GM23338 (cell line): Measurements from ENCODE around the gene DEK. TPM values are rescaled to one million over a fixed set of nuclear protein-coding genes. Genes with fewer than 3 reads are reported as not detected.

ENCODE experiments used
- ATAC-seq: fragments of 200-7000 bp; cut with Tn5 transposase; 3 replicates; pipeline ENCODE4 v1.9.1; 2020
- DNase-seq: peaks from one replicate; pipeline ENCODE4 v3.0.0-alpha.2; 2015; ENCODE audit warnings: low spot score
- H2AFZ ChIP-seq: fragments of 200-600 bp; sonication (generic); 2 replicates; pipeline ENCODE4 v1.8.0; 2016; ENCODE audit warnings: antibody characterized with exemption, mild to moderate bottlenecking, moderate library complexity
- H3F3A ChIP-seq: fragments of 200-600 bp; sonication (generic); replicated peaks from 2 replicates; pipeline ENCODE4 v1.8.0; 2017; ENCODE audit warnings: antibody characterized with exemption, mixed run types, low read depth
- H3K27ac ChIP-seq: fragments of 200-600 bp; sonication (generic); 2 replicates; pipeline ENCODE4 v1.6.1; 2016; ENCODE audit warnings: low read depth
- H3K27me3 ChIP-seq: fragments of 200-600 bp; sonication (generic); 2 replicates; pipeline ENCODE4 v1.8.0; 2016; ENCODE audit warnings: mild to moderate bottlenecking, mixed run types, moderate library complexity; ENCODE audit not compliant: insufficient read depth
- H3K36me3 ChIP-seq: fragments of 200-600 bp; sonication (generic); 2 replicates; pipeline ENCODE4 v1.8.0; 2016; ENCODE audit warnings: mild to moderate bottlenecking; ENCODE audit not compliant: insufficient read depth
- H3K4me1 ChIP-seq: fragments of 200-600 bp; sonication (generic); 2 replicates; pipeline ENCODE4 v1.8.0; 2016; ENCODE audit warnings: mild to moderate bottlenecking, moderate library complexity; ENCODE audit not compliant: insufficient read depth
- H3K4me2 ChIP-seq: fragments of 200-600 bp; sonication (generic); 2 replicates; pipeline ENCODE4 v1.7.1; 2017; ENCODE audit warnings: mixed run types
- H3K4me3 ChIP-seq: fragments of 200-600 bp; sonication (generic); 2 replicates; pipeline ENCODE4 v1.6.1; 2016; ENCODE audit warnings: mixed run types
- H3K79me2 ChIP-seq: fragments of 200-600 bp; sonication (generic); replicated peaks from 2 replicates; pipeline ENCODE4 v1.8.0; 2017; ENCODE audit warnings: mild to moderate bottlenecking; ENCODE audit not compliant: insufficient read depth
- H3K9me2 ChIP-seq: fragments of 200-600 bp; sonication (generic); 2 replicates; pipeline ENCODE4 v1.8.0; 2017; ENCODE audit not compliant: insufficient read depth
- H4K20me1 ChIP-seq: fragments of 200-600 bp; sonication (generic); replicated peaks from 2 replicates; pipeline ENCODE4 v1.8.0; 2017; ENCODE audit warnings: mild to moderate bottlenecking; ENCODE audit not compliant: insufficient read depth
- H3K27ac Mint-ChIP-seq: 2 replicates; pipeline ENCODE4 v1.8.0; 2020; ENCODE audit warnings: inconsistent platforms, mild to moderate bottlenecking, moderate library complexity, mixed read lengths
- H3K27me3 Mint-ChIP-seq: 3 replicates; pipeline ENCODE4 v1.8.0; 2022; ENCODE audit warnings: low read depth, mild to moderate bottlenecking, moderate library complexity, mixed read lengths, inconsistent platforms; ENCODE audit not compliant: insufficient read depth, poor library complexity
- H3K36me3 Mint-ChIP-seq: 3 replicates; pipeline ENCODE4 v1.8.0; 2021; ENCODE audit warnings: low read depth, mild to moderate bottlenecking, inconsistent platforms, moderate library complexity, mixed read lengths
- H3K4me1 Mint-ChIP-seq: 3 replicates; pipeline ENCODE4 v1.8.0; 2020; ENCODE audit warnings: mild to moderate bottlenecking, inconsistent platforms, mixed read lengths
- H3K4me3 Mint-ChIP-seq: 3 replicates; pipeline ENCODE4 v1.8.0; 2021; ENCODE audit warnings: moderate library complexity, mild to moderate bottlenecking, inconsistent platforms, mixed read lengths
- H3K9me3 Mint-ChIP-seq: 3 replicates; pipeline ENCODE4 v1.8.0; 2020; ENCODE audit warnings: moderate library complexity, mild to moderate bottlenecking, inconsistent platforms, mixed read lengths
- EZH2 ChIP-seq: fragments of 200-600 bp; sonication (generic); IDR thresholded peaks from one replicate; pipeline ENCODE4 v1.8.0; 2017; ENCODE audit warnings: antibody characterized with exemption, mild to moderate bottlenecking, low read depth; ENCODE audit not compliant: unreplicated experiment
- EZH2phosphoT487 ChIP-seq: fragments of 200-600 bp; sonication (generic); IDR thresholded peaks from one replicate; pipeline ENCODE4 v1.8.1; 2018; ENCODE audit warnings: antibody characterized with exemption; ENCODE audit not compliant: unreplicated experiment
- JUNB ChIP-seq: IDR thresholded peaks from one replicate; pipeline ENCODE4 v1.6.1; 2016; ENCODE audit warnings: antibody characterized with exemption; ENCODE audit not compliant: unreplicated experiment
- POLR2AphosphoS5 ChIP-seq: IDR thresholded peaks from 2 replicates; pipeline ENCODE4 v1.6.1; 2016; ENCODE audit warnings: antibody characterized with exemption, low read depth
- REST ChIP-seq: IDR thresholded peaks from one replicate; pipeline ENCODE4 v1.6.1; 2018; ENCODE audit warnings: antibody characterized with exemption; ENCODE audit not compliant: unreplicated experiment
- STAT1 ChIP-seq: IDR thresholded peaks from one replicate; pipeline ENCODE4 v1.6.1; 2016; ENCODE audit warnings: antibody characterized with exemption; ENCODE audit not compliant: unreplicated experiment
- ZNF114 ChIP-seq: fragments of 250-450 bp; sonication (Bioruptor Pico); IDR thresholded peaks from 2 replicates; pipeline ENCODE4 v1.5.0; 2020; ENCODE audit warnings: mild to moderate bottlenecking, moderate library complexity
- polyA plus RNA-seq: library from polyadenylated mRNA; unstranded; fragments of >200 nt; fragmentation: Nextera tagmentation; extraction: Ambion mirVana; gene quantifications from 2 replicates; pipeline ENCODE4 v1.2.1, GENCODE V29; 2016
- total RNA-seq: library from RNA; depleted of rRNA; stranded (reverse); fragments of >200 nt; shearing (Covaris generic); gene quantifications from 2 replicates; pipeline ENCODE4 v1.2.3, GENCODE V29; 2014
- TF ChIP-seq, protein P1 (sequence below): IDR thresholded peaks from 2 replicates; pipeline ENCODE4 v1.6.1; 2016; ENCODE audit warnings: antibody characterized with exemption
- TF ChIP-seq, protein P2 (sequence below), 2 experiments: fragments of 200-600 bp in 1 of 2; sonication (generic) in 1 of 2; conservative IDR thresholded peaks; 2 replicates each; pipeline versions ENCODE4 v1.5.1 to v1.6.1; 2016 to 2017; ENCODE audit warnings: antibody characterized with exemption in 2 of 2, low read depth in 2 of 2, mild to moderate bottlenecking in 2 of 2, moderate library complexity in 1 of 2

Gene DEK
- total and polyA plus RNA-seq, 2 experiments from 2014 or later = 218 to 582 TPM

DNA sequence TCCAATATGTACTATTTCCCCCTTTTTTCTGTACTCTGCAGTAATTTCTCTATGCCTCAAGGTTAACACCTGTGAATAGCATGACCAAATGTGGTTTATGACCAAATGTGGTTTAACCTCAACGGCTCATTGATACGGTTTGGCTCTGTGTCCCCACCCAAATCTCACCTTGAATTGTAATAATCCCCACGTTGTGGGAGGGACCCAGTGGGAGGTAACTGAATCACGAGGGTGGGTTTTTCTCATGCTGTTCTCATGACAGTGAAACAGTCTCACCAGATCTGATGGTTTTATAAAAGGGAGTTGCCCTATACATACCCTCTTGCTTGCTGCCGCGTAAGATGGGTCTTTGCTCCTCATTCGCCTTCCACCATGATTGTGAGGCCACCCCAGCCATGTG, 18.7 kb downstream of the DEK start:
- Histone ChIP-seq H4K20me1 (peaks cover 30% of the 10 kb centered on the region), H2AFZ (no peak overlapping the region), H3K27me3 (no peaks in the 10 kb centered on the region), H3K36me3 (peaks cover 48% of the 10 kb centered on the region), H3F3A (no peaks in the 10 kb centered on the region), H3K4me3 (no peak overlapping the region), H3K4me2 (no peak overlapping the region), H3K27ac (no peak overlapping the region), H3K4me1 (no peaks in the 10 kb centered on the region), H3K79me2 (peaks cover 100% of the 10 kb centered on the region), H3K9me2 (no peaks in the 10 kb centered on the region)
- peak overlapping the region; percentile 22; the same call in 1 of the 2 replicates for H3K27ac Mint-ChIP-seq
- H3K27me3 Mint-ChIP-seq = peaks cover 5% of the 10 kb centered on the region
- no peaks in the 10 kb centered on the region for H3K9me3 Mint-ChIP-seq
- ATAC-seq (no peak), DNase-seq (no peak)
- H3K36me3 Mint-ChIP-seq = peaks cover 95% of the 10 kb centered on the region
- no peak overlapping the region for H3K4me3 Mint-ChIP-seq
- peaks cover 23% of the 10 kb centered on the region; the same call in 2 of the 3 replicates for H3K4me1 Mint-ChIP-seq
- TF ChIP-seq JUNB (no peak), EZH2 (no peak), EZH2phosphoT487 (no peak), ZNF114 (no peak), POLR2AphosphoS5 (no peak), STAT1 (no peak)
- TF ChIP-seq, protein P1, sequence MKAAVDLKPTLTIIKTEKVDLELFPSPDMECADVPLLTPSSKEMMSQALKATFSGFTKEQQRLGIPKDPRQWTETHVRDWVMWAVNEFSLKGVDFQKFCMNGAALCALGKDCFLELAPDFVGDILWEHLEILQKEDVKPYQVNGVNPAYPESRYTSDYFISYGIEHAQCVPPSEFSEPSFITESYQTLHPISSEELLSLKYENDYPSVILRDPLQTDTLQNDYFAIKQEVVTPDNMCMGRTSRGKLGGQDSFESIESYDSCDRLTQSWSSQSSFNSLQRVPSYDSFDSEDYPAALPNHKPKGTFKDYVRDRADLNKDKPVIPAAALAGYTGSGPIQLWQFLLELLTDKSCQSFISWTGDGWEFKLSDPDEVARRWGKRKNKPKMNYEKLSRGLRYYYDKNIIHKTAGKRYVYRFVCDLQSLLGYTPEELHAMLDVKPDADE = no peak
- TF ChIP-seq, protein P2, sequence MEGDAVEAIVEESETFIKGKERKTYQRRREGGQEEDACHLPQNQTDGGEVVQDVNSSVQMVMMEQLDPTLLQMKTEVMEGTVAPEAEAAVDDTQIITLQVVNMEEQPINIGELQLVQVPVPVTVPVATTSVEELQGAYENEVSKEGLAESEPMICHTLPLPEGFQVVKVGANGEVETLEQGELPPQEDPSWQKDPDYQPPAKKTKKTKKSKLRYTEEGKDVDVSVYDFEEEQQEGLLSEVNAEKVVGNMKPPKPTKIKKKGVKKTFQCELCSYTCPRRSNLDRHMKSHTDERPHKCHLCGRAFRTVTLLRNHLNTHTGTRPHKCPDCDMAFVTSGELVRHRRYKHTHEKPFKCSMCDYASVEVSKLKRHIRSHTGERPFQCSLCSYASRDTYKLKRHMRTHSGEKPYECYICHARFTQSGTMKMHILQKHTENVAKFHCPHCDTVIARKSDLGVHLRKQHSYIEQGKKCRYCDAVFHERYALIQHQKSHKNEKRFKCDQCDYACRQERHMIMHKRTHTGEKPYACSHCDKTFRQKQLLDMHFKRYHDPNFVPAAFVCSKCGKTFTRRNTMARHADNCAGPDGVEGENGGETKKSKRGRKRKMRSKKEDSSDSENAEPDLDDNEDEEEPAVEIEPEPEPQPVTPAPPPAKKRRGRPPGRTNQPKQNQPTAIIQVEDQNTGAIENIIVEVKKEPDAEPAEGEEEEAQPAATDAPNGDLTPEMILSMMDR (conservative IDR thresholded peaks at IDR 0.05; ENCODE audit: low read depth in 2 of 2) = no peak

DNA sequence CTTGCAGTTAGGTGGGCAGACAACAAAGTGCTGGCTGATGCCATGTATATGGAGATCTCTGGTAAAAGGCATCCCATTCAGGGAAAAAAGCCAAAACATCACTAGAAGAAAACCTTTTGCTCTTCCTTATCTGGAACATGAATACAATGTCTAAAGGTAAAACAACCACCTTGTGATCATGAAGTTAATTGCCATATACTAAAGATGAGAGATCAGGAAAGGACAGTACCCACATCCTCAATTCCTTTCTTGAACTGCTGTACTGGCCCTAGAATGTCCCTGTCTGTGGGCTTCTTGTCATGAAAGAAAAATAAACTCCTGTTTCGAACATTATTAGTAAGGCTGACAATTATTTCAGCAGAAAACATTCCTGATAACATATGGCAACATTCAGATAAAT, 19.3 kb downstream of the DEK start:
- H3K4me1 ChIP-seq = no peaks in the 10 kb centered on the region
- no peaks in the 10 kb centered on the region for H3K27me3 ChIP-seq
- no peak overlapping the region for H3K4me2 ChIP-seq
- H3K27ac ChIP-seq = no peak overlapping the region
- ATAC-seq (peak; percentile 47), DNase-seq (no peak)
- no peak overlapping the region for H2AFZ ChIP-seq
- peaks cover 28% of the 10 kb centered on the region; the same call in 2 of the 3 replicates for H3K4me1 Mint-ChIP-seq
- H3K9me3 Mint-ChIP-seq = no peaks in the 10 kb centered on the region
- no peak overlapping the region for H3K4me3 Mint-ChIP-seq
- no peak for TF ChIP-seq REST
- TF ChIP-seq STAT1 = no peak
- no peak for TF ChIP-seq JUNB
- no peak overlapping the region for H3K4me3 ChIP-seq
- H3K27ac Mint-ChIP-seq = no peak overlapping the region
- H3K9me2 ChIP-seq = no peaks in the 10 kb centered on the region
- no peaks in the 10 kb centered on the region for H3F3A ChIP-seq
- peaks cover 100% of the 10 kb centered on the region for H3K79me2 ChIP-seq
- peaks cover 30% of the 10 kb centered on the region for H4K20me1 ChIP-seq
- H3K36me3 Mint-ChIP-seq = peaks cover 97% of the 10 kb centered on the region
- H3K27me3 Mint-ChIP-seq = peaks cover 5% of the 10 kb centered on the region
- peaks cover 45% of the 10 kb centered on the region for H3K36me3 ChIP-seq
